ENCODE data around the gene SAMD7.

- TF ChIP-seq, protein P1, sequence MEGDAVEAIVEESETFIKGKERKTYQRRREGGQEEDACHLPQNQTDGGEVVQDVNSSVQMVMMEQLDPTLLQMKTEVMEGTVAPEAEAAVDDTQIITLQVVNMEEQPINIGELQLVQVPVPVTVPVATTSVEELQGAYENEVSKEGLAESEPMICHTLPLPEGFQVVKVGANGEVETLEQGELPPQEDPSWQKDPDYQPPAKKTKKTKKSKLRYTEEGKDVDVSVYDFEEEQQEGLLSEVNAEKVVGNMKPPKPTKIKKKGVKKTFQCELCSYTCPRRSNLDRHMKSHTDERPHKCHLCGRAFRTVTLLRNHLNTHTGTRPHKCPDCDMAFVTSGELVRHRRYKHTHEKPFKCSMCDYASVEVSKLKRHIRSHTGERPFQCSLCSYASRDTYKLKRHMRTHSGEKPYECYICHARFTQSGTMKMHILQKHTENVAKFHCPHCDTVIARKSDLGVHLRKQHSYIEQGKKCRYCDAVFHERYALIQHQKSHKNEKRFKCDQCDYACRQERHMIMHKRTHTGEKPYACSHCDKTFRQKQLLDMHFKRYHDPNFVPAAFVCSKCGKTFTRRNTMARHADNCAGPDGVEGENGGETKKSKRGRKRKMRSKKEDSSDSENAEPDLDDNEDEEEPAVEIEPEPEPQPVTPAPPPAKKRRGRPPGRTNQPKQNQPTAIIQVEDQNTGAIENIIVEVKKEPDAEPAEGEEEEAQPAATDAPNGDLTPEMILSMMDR (conservative IDR thresholded peaks at IDR 0.05; ENCODE audit: low read length) = no peak
- TF ChIP-seq EZH2phosphoT487 (IDR thresholded peaks at IDR 0.05; ENCODE audit: borderline replicate concordance, low read depth, low read length) = no peak
Observed at GRCh38 chr3:169871129-169871886, 40.1 kb upstream of the SAMD7 start.

Measured in OCI-LY7 (cell line).